HCT116 (cell line): ENCODE data around the gene BLCAP. TPM values are rescaled to one million over a fixed set of nuclear protein-coding genes. Genes with fewer than 3 reads are reported as not detected.

Experiments used
- ATAC-seq: fragments of 200-7000 bp; cut with Tn5 transposase; 2 replicates; pipeline ENCODE4 v1.9.1; 2020; ENCODE audit warnings: mild to moderate bottlenecking, moderate library complexity
- BruUV-seq: library from RNA; stranded (reverse); fragments of 400-500 nt; replicated peaks from 2 replicates; lab custom pipeline; 2021; lab: Mats Ljungman, UMichigan
- CTCF ChIA-PET: fragments of 300-600 bp; sonication (Branson Sonifier 250); formaldehyde crosslinking; loops from one replicate; lab custom pipeline; 2021; ENCODE audit warnings: antibody characterized with exemption; lab: Charles Lee
- POLR2A ChIA-PET: fragments of 300-600, 350-600 bp; sonication (Branson Sonifier 250); formaldehyde crosslinking; loops from one replicate; lab custom pipeline; 2021; ENCODE audit warnings: antibody characterized with exemption; lab: Charles Lee
- RAD21 ChIA-PET, 2 experiments: fragments of 300-600 bp; sonication (Branson Sonifier 250); formaldehyde crosslinking; loops; one replicate each; lab custom pipeline; 2023; ENCODE audit warnings: low total read pairs in 2 of 2; ENCODE audit not compliant: uncharacterized antibody in 2 of 2, unreplicated experiment in 2 of 2, low non-redundant PET in 1 of 2; lab: Charles Lee
- DNase-seq: peaks from one replicate; pipeline ENCODE4 v3.0.0-alpha.2; 2010; ENCODE audit warnings: low read depth, low spot score
- H2AFZ ChIP-seq: fragments of 200-600 bp; shearing (Covaris generic), sonication (generic); 2 replicates; pipeline ENCODE4 v1.6.1; 2017; ENCODE audit warnings: low read depth, mixed run types, mixed read lengths, antibody characterized with exemption, low read length; ENCODE audit not compliant: poor library complexity, severe bottlenecking
- H3K27ac ChIP-seq: 2 replicates; pipeline ENCODE4 v1.5.1; 2012; ENCODE audit warnings: low read depth, low read length
- H3K27me3 ChIP-seq: fragments of 200-600 bp; sonication (generic); 2 replicates; pipeline ENCODE4 v1.6.1; 2016; ENCODE audit warnings: mixed run types, low read length, mixed read lengths; ENCODE audit not compliant: insufficient read depth
- H3K36me3 ChIP-seq, 2 experiments: fragments of 200-500 bp in 1 of 2; fragments of 200-600 bp in 1 of 2; sonication (Bioruptor generic) in 1 of 2; sonication (generic) in 1 of 2; 2 replicates each; pipeline versions ENCODE4 v1.5.1 to v1.6.1; 2014 to 2016; ENCODE audit warnings: low read length in 2 of 2, inconsistent platforms in 1 of 2, mixed read lengths in 1 of 2, mixed run types in 1 of 2; ENCODE audit not compliant: insufficient read depth in 2 of 2, control insufficient read depth in 1 of 2
- H3K4me1 ChIP-seq, 2 experiments: fragments of 200-600 bp in 1 of 2; sonication (generic) in 1 of 2; 2 replicates each; pipeline versions ENCODE4 v1.5.1 to v1.6.1; 2012 to 2017; ENCODE audit warnings: low read length in 2 of 2, inconsistent platforms in 1 of 2, mild to moderate bottlenecking in 1 of 2, mixed read lengths in 1 of 2, mixed run types in 1 of 2, moderate library complexity in 1 of 2; ENCODE audit not compliant: insufficient read depth in 2 of 2, control insufficient read depth in 1 of 2
- H3K4me2 ChIP-seq: fragments of 200-600 bp; sonication (generic); 2 replicates; pipeline ENCODE4 v1.6.1; 2017; ENCODE audit warnings: mixed run types, low read length, mixed read lengths
- H3K4me3 ChIP-seq, 2 experiments: fragments of 200-600 bp in 1 of 2; sonication (generic) in 1 of 2; replicated peaks in 1 of 2; 2 replicates each; pipeline ENCODE4 v1.5.1; 2011 to 2016; ENCODE audit warnings: low read length in 2 of 2, control low read depth in 1 of 2, low read depth in 1 of 2, mild to moderate bottlenecking in 1 of 2, mixed read lengths in 1 of 2, mixed run types in 1 of 2
- H3K79me2 ChIP-seq: fragments of 200-600 bp; sonication (generic); 2 replicates; pipeline ENCODE4 v1.6.1; 2017; ENCODE audit warnings: mild to moderate bottlenecking, mixed run types, low read length, moderate library complexity, mixed read lengths; ENCODE audit not compliant: insufficient read depth
- H3K9ac ChIP-seq: fragments of 200-600 bp; sonication (generic); 2 replicates; pipeline ENCODE4 v1.6.1; 2016; ENCODE audit warnings: low read length, mixed read lengths
- H3K9me2 ChIP-seq: fragments of 200-600 bp; sonication (generic), shearing (Covaris generic); 2 replicates; pipeline ENCODE4 v1.6.1; 2017; ENCODE audit warnings: mixed run types, mild to moderate bottlenecking, moderate library complexity; ENCODE audit not compliant: insufficient read depth
- H3K9me3 ChIP-seq, 2 experiments: fragments of 200-500 bp in 1 of 2; fragments of 200-600 bp in 1 of 2; sonication (Bioruptor generic) in 1 of 2; sonication (generic) in 1 of 2; 2 replicates each; pipeline ENCODE4 v1.6.1; 2014 to 2017; ENCODE audit warnings: low read length in 2 of 2, mixed read lengths in 2 of 2, inconsistent platforms in 1 of 2, low read depth in 1 of 2, mild to moderate bottlenecking in 1 of 2, mixed run types in 1 of 2, moderate library complexity in 1 of 2; ENCODE audit not compliant: control insufficient read depth in 1 of 2, insufficient read depth in 1 of 2
- H4K20me1 ChIP-seq: fragments of 200-600 bp; sonication (generic), shearing (Covaris generic); 2 replicates; pipeline ENCODE4 v1.6.1; 2017; ENCODE audit warnings: mixed run types, mild to moderate bottlenecking, moderate library complexity; ENCODE audit not compliant: insufficient read depth
- CBX3 ChIP-seq: IDR thresholded peaks from 2 replicates; pipeline ENCODE4 v1.6.1; 2012; ENCODE audit warnings: low read depth
- CEBPB ChIP-seq: IDR thresholded peaks from 2 replicates; pipeline ENCODE4 v1.6.1; 2012; ENCODE audit warnings: low read depth
- EGR1 ChIP-seq: IDR thresholded peaks from 2 replicates; pipeline ENCODE4 v1.6.1; 2012; ENCODE audit warnings: low read depth
- ELF1 ChIP-seq: IDR thresholded peaks from 2 replicates; pipeline ENCODE4 v1.6.1; 2012; ENCODE audit warnings: low read depth, borderline replicate concordance
- EZH2 ChIP-seq: fragments of 200-600 bp; sonication (generic); IDR thresholded peaks from 2 replicates; pipeline ENCODE4 v1.6.1; 2017; ENCODE audit warnings: antibody characterized with exemption, mixed run types
- EZH2phosphoT487 ChIP-seq: fragments of 200-600 bp; IDR thresholded peaks from 2 replicates; pipeline ENCODE4 v1.6.1; 2018; ENCODE audit warnings: antibody characterized with exemption, borderline replicate concordance
- FOSL1 ChIP-seq: IDR thresholded peaks from 2 replicates; pipeline ENCODE4 v1.6.1; 2012; ENCODE audit warnings: low read depth
- JUND ChIP-seq: IDR thresholded peaks from 2 replicates; pipeline ENCODE4 v1.6.1; 2012
- POLR2A ChIP-seq: IDR thresholded peaks from 2 replicates; pipeline ENCODE4 v1.7.0; 2011; ENCODE audit warnings: borderline replicate concordance; ENCODE audit not compliant: insufficient read depth, insufficient read length; ENCODE audit errors: extremely low read depth
- RAD21 ChIP-seq: IDR thresholded peaks from 2 replicates; pipeline ENCODE4 v1.6.1; 2012; ENCODE audit warnings: low read depth, mild to moderate bottlenecking
- SIN3A ChIP-seq: IDR thresholded peaks from 2 replicates; pipeline ENCODE4 v1.6.1; 2012; ENCODE audit warnings: low read depth
- SRF ChIP-seq: IDR thresholded peaks from 2 replicates; pipeline ENCODE4 v1.6.1; 2012; ENCODE audit warnings: low read depth
- TCF7L2 ChIP-seq: IDR thresholded peaks from 2 replicates; pipeline ENCODE4 v1.7.0; 2011; ENCODE audit warnings: borderline replicate concordance, inconsistent platforms; ENCODE audit not compliant: insufficient read depth, insufficient read length; ENCODE audit errors: extremely low read depth
- YY1 ChIP-seq: IDR thresholded peaks from 2 replicates; pipeline ENCODE4 v1.6.1; 2011; ENCODE audit warnings: low read length, low read depth, moderate library complexity, mild to moderate bottlenecking; ENCODE audit not compliant: insufficient replicate concordance; ENCODE audit errors: extremely low read depth
- ZFX ChIP-seq: fragments of 450-650 bp; IDR thresholded peaks from 2 replicates; pipeline ENCODE4 v1.6.1; 2017
- ZNF274 ChIP-seq: fragments of 200-500 bp; sonication (Bioruptor generic); IDR thresholded peaks from 2 replicates; pipeline ENCODE4 v1.6.1; 2014; ENCODE audit warnings: mild to moderate bottlenecking, low read depth, low read length, inconsistent platforms
- intact Hi-C: fragments of 100-400 bp; cut with micrococcal nuclease; formaldehyde crosslinking; loops from 2 replicates; pipeline ENCODE4 v1.10.0; 2022
- total RNA-seq: library from RNA; stranded (reverse); gene quantifications from one replicate; pipeline ENCODE4 v1.2.1, GENCODE V29; 2021; ENCODE audit not compliant: unreplicated experiment
- TF ChIP-seq, protein P1 (sequence below), 3 experiments: fragments of 200-600 bp in 1 of 3; sonication (generic) in 1 of 3; IDR thresholded peaks in 2 of 3; conservative IDR thresholded peaks in 1 of 3; 2 replicates each; pipeline ENCODE4 v1.5.1; 2012 to 2017; ENCODE audit warnings: low read depth in 2 of 3, low read length in 2 of 3, antibody characterized with exemption in 1 of 3, borderline replicate concordance in 1 of 3, control low read depth in 1 of 3, mild to moderate bottlenecking in 1 of 3, mixed read lengths in 1 of 3, mixed run types in 1 of 3, moderate library complexity in 1 of 3; ENCODE audit not compliant: insufficient read depth in 1 of 3
- TF ChIP-seq, protein P2 (sequence below): IDR thresholded peaks from 2 replicates; pipeline ENCODE4 v1.6.1; 2012
- TF ChIP-seq, protein P3 (sequence below): IDR thresholded peaks from 2 replicates; pipeline ENCODE4 v1.6.1; 2012
- TF ChIP-seq, protein P4 (sequence below): IDR thresholded peaks from 2 replicates; pipeline ENCODE4 v1.6.1; 2011; ENCODE audit warnings: mild to moderate bottlenecking, low read length, moderate library complexity; ENCODE audit not compliant: insufficient replicate concordance; ENCODE audit errors: extremely low read depth

Gene BLCAP
- total RNA-seq, 1 experiment from 2014 or later = 27.5 TPM

DNA sequence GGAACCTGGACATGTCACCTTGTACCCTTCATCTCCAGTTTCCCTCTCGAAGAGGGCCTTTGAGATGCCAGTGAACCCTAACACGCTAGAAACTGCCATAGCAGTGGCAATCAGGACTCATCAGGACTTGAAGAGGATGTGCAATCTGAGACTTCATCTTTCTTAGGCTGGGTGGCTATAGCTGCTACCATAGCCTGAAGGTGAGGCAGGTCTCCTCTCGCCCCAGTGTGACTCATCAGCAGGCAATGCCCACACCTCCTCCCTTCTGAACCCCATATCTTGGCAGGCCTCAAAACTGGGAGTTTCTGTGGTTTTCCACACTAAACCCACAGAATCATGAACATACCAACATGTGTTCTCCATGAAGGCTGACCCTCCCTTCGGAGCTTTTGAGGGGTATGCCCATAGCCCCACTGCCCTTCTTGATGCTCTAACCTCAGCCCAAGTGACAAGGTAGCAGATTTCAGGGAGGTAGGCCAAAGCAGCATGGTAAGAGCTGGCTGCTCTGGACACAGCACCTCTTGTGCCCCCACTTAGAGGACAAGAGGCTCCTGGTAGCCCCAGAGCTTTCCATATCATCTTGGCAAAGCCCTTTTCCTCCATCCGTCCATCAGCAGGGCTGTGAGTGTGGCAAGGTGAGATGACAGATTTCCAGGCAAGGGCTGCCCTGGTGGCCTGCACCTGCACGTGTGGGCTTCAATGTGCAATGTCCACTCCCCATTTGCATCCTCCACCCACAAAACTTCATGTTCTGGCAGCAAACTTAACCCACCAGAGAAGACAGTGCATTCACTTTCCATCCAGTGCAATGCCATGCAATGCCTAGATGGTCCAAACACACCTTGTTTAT lies 2.6 kb downstream of the BLCAP start:
- ChIA-PET RAD21 (interaction anchor here in 1 of 2 experiments (0.7 kb wide), 1 partner anchor 17 kb away, joined by 3 read pairs; no protein-coding TSS in a partner anchor), CTCF (no interaction called here), POLR2A (interaction anchor here (0.6 to 1.0 kb wide), 2 partner anchors 11 to 481 kb away, joined by 3 read pairs; no protein-coding TSS in a partner anchor)
- peaks cover 72% of the 10 kb centered on the region for H3K79me2 ChIP-seq
- peaks cover 28 to 51% of the 10 kb centered on the region in 2 experiments for H3K4me1 ChIP-seq
- no peak overlapping the region for H3K9ac ChIP-seq
- H2AFZ ChIP-seq = no peak overlapping the region
- H3K36me3 ChIP-seq = no peaks in the 10 kb centered on the region; a peak in 1 of 4 replicates
- H4K20me1 ChIP-seq = no peaks in the 10 kb centered on the region
- no peak for TF ChIP-seq EZH2phosphoT487
- TF ChIP-seq FOSL1 = no peak
- no peak for TF ChIP-seq RAD21
- TF ChIP-seq, protein P1, sequence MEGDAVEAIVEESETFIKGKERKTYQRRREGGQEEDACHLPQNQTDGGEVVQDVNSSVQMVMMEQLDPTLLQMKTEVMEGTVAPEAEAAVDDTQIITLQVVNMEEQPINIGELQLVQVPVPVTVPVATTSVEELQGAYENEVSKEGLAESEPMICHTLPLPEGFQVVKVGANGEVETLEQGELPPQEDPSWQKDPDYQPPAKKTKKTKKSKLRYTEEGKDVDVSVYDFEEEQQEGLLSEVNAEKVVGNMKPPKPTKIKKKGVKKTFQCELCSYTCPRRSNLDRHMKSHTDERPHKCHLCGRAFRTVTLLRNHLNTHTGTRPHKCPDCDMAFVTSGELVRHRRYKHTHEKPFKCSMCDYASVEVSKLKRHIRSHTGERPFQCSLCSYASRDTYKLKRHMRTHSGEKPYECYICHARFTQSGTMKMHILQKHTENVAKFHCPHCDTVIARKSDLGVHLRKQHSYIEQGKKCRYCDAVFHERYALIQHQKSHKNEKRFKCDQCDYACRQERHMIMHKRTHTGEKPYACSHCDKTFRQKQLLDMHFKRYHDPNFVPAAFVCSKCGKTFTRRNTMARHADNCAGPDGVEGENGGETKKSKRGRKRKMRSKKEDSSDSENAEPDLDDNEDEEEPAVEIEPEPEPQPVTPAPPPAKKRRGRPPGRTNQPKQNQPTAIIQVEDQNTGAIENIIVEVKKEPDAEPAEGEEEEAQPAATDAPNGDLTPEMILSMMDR (IDR thresholded peaks at IDR 0.05 in 2 of 3, conservative IDR thresholded peaks at IDR 0.05 in 1 of 3; ENCODE audit: borderline replicate concordance in 1 of 3, insufficient read depth in 1 of 3, low read depth in 2 of 3, low read length in 2 of 3) = no peak
- TF ChIP-seq, protein P2, sequence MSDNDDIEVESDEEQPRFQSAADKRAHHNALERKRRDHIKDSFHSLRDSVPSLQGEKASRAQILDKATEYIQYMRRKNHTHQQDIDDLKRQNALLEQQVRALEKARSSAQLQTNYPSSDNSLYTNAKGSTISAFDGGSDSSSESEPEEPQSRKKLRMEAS = no peak
- TF ChIP-seq ZFX = no peak
- TF ChIP-seq, protein P3, sequence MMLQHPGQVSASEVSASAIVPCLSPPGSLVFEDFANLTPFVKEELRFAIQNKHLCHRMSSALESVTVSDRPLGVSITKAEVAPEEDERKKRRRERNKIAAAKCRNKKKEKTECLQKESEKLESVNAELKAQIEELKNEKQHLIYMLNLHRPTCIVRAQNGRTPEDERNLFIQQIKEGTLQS = no peak
- TF ChIP-seq TCF7L2 = no peak
- TF ChIP-seq EGR1 = no peak
- no peak for TF ChIP-seq POLR2A
- TF ChIP-seq EZH2 = no peak
- TF ChIP-seq JUND = no peak
- TF ChIP-seq SIN3A = no peak
- TF ChIP-seq CBX3 = no peak
- no peak for TF ChIP-seq ZNF274
- TF ChIP-seq CEBPB = no peak
- TF ChIP-seq ELF1 = no peak
- TF ChIP-seq, protein P4, sequence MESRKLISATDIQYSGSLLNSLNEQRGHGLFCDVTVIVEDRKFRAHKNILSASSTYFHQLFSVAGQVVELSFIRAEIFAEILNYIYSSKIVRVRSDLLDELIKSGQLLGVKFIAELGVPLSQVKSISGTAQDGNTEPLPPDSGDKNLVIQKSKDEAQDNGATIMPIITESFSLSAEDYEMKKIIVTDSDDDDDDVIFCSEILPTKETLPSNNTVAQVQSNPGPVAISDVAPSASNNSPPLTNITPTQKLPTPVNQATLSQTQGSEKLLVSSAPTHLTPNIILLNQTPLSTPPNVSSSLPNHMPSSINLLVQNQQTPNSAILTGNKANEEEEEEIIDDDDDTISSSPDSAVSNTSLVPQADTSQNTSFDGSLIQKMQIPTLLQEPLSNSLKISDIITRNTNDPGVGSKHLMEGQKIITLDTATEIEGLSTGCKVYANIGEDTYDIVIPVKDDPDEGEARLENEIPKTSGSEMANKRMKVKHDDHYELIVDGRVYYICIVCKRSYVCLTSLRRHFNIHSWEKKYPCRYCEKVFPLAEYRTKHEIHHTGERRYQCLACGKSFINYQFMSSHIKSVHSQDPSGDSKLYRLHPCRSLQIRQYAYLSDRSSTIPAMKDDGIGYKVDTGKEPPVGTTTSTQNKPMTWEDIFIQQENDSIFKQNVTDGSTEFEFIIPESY = no peak
- no peak for TF ChIP-seq YY1
- TF ChIP-seq SRF = no peak
- TF ChIP-seq, all 23 proteins: peak for 0
- no TSS peak for BruUV-seq
- peak overlapping the region; percentile 95 for H3K4me2 ChIP-seq
- H3K9me2 ChIP-seq = no peaks in the 10 kb centered on the region
- ATAC-seq (no peak), DNase-seq (no peak)
- H3K4me3 ChIP-seq = no peak overlapping the region
- intact Hi-C loops = no loop called here
- peak overlapping the region; percentile 36 for H3K27ac ChIP-seq
- H3K9me3 ChIP-seq = no peaks in the 10 kb centered on the region
- no peaks in the 10 kb centered on the region for H3K27me3 ChIP-seq
